Endometrial microvascular endothelial cells (primary cell): Measurements from ENCODE around the gene TIMM13. TPM values are rescaled to one million over a fixed set of nuclear protein-coding genes. Genes with fewer than 3 reads are reported as not detected.
"Not testable (repeated sequence)": the region's sequence is repeated elsewhere in the genome, so short reads cannot be mapped to it uniquely, and the experiment has no call there.

Source experiments
- in situ Hi-C: cut with HindIII; loops from 2 replicates; pipeline ENCODE4 v1.10.0; 2017; ENCODE audit warnings: low sequenced_read_pairs, low pct_unique_long_range_greater_than_20kb; ENCODE audit errors: inconsistent ontology term
- total RNA-seq: library from RNA; depleted of rRNA; stranded (reverse); fragments of >200 nt; gene quantifications from one replicate; pipeline ENCODE4 v1.2.3, GENCODE V29; 2015; ENCODE audit errors: inconsistent ontology term

TIMM13 gene
- 65.0 TPM for total RNA-seq

DNA sequence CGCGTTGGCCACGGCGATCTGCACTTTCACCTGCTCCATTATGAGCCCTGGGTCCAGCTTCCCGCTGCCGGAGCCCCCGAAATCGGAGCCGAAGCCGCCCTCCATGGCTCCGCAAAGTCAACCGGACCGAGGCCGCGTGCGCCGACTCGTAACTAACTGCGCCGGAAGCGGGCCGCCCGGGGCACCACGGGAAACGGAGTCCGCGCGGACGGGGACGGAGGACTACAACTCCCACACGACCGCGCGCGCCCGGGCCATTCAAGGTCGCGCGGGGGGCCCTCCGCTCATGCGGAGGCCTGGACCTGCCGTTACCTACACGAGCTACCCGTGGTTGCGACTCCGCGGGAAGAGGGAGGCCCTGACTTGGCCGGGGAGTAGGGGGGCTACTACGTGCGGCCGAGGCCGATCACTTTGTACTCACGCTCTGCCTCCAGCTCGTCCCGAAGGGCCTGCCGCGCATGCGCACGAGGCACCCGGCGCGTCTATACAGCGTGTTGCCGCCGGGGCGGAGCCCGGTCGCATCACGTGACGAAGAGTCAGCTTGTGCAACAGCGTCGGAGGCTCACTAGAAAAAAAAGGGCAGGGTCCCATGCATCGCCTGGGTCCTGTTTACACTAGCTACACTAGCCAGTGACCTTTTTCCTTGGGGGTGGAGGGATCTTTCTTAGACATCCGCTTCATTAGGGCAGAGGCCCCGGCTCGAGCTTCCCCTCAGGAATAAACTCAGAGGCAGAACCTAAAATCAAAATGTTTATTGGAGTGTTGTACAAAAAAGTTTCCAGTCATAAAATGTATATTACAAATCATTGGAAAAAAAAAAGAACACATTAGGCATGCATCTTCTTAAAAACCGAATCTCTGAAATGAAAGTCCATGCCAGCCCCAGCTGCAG is at the start of gene TIMM13:
TSS of gene TIMM13 (minus strand) at position 158 of the 892 bp plus-strand sequence. CDS start at position 105, 53 bp downstream.
- in situ Hi-C loops, result no loop called here

DNA sequence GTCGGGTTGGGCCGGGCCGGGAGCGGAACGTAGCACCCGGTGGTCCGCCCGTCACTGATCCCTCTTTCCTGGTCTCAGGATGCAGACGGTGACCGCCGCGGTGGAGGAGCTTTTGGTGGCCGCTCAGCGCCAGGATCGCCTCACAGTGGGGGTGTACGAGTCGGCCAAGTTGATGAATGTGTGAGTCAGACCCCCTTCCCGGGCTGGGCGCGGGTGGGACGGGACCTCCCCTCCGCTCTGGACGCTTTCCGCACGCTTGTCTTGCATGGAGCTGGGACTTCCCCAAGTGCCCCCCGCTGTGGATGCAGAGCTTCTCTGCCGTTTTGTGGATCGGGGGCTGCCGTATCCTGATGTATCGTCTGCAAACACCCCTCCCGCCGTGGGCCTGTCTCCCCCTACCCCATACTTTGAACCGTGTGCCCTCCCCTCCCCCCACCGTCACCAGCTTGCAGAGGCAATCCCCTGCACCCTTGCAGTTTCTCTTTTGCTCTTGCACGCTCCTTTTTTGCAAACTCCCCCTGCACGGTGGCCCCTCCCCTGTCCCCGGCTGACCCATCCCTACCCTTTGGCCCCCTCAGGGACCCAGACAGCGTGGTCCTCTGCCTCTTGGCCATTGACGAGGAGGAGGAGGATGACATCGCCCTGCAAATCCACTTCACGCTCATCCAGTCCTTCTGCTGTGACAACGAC is 49.2 kb upstream of the TIMM13 start:
- in situ Hi-C loops, result no loop called here

- in situ Hi-C loops, result no loop called here
Measured at GRCh38 chr19:2475702-2476450, 48.5 kb upstream of the TIMM13 start, which contains the start of gene GADD45B. GADD45B (plus strand) TSS chr19:2476127; CDS start chr19:2476359, 232 bp downstream.

DNA sequence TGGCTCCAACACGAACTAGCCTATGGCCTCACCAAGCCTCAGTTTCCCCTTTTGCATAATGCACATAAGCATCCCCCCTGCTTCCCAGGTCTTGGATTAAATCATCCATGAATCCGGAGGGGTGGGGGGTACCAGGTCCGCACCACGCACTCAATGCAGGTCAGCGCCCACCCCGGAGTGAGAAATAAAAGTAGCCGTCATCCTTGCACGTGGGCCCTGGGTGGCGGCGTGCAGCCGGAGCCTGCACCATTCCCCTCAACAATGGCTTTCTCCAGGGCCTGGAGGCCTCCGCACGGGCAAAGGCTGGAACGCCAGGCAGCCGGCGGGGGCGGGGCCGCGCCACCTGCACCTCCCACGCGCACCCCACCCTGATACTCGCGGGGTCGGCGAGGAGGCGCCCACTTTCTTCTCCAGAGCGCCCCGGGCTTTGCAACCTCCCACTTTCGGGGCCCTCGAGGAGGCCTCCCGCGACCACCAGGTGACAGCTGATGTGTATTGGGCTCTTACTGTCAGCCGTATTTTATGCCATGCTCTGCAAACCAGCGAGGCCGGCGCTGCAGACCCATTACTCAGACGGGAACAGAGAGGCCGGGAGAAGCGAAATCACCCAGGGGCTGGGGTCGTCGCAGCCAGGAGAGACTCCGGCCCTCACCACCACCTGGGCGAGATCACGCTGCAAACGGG is 47.8 kb upstream of the TIMM13 start:
- in situ Hi-C loops, result no loop called here

DNA sequence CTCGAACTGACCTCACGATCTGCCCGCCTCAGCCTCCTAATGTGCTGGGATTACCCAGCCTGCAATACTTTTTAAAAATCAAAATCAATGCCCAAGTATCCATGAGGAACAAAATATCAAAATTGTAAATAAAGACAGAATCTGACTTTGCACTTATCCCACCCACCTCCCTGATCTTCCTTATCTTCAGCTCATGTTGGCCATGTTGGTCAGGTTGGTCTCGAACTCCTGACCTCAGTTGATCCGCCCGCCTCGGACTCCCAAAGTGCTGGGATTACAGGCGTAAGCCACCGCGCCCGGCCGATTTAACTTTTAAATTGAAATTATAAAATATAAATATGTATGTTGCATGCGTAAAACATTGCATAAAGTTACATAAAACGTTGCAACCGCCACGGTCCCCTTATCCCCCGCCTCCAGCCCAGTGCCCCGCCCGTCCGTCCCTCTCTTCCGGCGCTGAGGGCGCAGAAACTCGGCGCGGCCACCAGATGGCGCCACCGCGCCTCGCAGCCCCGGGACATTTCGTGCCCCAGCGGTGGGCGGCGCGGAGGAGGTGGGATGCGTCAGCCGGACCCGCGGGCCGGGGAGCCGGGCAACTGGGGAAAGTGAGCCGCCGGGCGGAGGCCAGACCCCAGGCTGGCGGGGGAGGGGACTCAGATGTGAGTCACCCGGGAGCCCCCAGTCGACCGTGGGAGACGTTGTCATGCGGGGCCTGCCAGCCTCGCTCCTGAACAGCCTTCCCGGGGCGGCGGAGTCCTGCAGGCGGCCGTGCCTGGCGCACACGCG is 47.0 kb upstream of the TIMM13 start:
- in situ Hi-C loops, result no loop called here

DNA sequence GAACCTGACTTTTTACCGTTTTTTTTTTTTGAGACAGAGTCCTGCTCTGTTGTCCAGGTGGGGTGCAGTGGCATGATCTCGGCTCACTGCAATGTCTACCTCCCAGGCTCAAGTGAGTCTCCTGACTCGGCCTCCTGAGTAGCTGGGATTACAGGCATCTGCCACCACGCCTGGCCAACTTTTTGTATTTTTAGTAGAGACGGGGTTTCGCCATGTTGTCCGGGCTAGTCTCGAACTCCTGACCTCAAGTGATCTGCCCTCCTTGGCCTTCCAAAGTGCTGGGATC is 42.5 kb upstream of the TIMM13 start:
- in situ Hi-C loops, result not testable (repeated sequence)

- in situ Hi-C loops, result no loop called here
Measured at GRCh38 chr19:2469102-2469914, 41.9 kb upstream of the TIMM13 start.

GRCh38 chr19:2468596-2468995 is 41.2 kb upstream of the TIMM13 start:
- in situ Hi-C loops, result no loop called here

GRCh38 chr19:2464389-2464788 is 37.0 kb upstream of the TIMM13 start:
- in situ Hi-C loops, result no loop called here

GRCh38 chr19:2463694-2464093 is 36.3 kb upstream of the TIMM13 start:
- in situ Hi-C loops, result not testable (repeated sequence)

DNA sequence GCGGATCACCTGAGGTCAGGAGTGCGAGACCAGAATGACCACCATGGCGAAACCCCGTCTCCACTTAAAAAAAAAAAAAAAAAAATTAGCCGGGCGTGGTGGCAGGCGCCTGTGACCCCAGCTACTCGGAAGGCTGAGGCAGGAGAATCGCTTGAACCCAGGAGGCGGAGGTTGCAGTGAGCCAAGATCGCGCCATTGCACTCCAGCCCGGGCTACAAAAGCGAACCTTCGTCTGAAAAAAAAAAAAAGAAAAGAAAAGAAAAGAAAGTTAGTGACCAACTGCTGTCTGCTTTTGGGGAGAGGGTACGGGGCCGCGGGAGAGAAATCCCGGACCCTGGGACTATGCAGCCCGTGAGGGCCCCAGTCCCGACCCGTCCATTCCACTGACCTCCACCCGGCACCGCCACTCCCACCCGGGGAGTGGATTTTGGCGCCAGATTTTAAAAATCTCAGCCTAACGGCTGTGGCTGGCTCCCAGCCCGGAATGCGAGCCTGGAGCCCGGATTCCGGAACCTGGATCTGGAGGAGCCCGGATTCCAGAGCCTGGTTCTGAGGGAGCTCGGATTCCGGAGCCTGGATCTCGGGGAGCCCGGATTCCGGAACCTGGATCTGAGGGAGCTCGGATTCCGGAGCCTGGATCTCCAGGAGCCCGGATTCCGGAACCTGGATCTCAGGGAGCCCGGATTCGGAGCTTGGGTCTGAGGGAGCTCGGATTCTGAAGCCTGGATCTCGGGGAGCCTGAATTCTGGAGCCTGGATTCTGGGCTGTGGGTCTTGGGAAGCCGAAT is 35.4 kb upstream of the TIMM13 start:
- in situ Hi-C loops, result no loop called here

- in situ Hi-C loops, result no loop called here
Measured at GRCh38 chr19:2461751-2462634, 34.6 kb upstream of the TIMM13 start.

DNA sequence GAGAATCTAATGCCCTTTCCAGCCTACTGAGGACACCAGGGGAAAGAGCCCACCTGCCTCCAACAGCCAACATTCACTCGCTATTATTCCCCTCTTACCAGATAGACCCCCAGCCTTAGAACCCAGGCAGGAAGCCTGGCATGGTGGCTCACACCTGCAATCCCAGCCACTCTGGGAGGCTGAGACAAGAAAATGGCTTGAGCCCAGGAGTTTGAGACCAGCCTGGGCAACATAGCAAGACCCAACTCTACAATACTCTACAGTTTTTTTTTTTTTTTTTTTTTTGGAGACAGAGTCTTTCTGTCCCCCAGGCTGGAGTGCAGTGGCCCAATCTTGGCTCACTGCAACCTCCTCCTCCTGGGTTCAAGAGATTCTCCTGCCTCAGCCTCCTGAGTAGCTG is 32.9 kb upstream of the TIMM13 start:
- in situ Hi-C loops, result no loop called here

- in situ Hi-C loops, result not testable (repeated sequence)
Measured at GRCh38 chr19:2458776-2459175, 31.4 kb upstream of the TIMM13 start.

GRCh38 chr19:2458054-2458453 is 30.7 kb upstream of the TIMM13 start:
- in situ Hi-C loops, result no loop called here
